Epithelial cell of prostate (primary cell): ENCODE data around the gene FAM221B.

ENCODE experiments used
- DNase-seq: peaks from one replicate; pipeline ENCODE4 v3.0.0-alpha.2; 2011; ENCODE audit warnings: low read depth, low spot score
- H3K27ac ChIP-seq: fragments of 450-650 bp; 2 replicates; pipeline ENCODE4 v1.5.1; 2017; ENCODE audit warnings: mild to moderate bottlenecking

The FAM221B gene

DNA sequence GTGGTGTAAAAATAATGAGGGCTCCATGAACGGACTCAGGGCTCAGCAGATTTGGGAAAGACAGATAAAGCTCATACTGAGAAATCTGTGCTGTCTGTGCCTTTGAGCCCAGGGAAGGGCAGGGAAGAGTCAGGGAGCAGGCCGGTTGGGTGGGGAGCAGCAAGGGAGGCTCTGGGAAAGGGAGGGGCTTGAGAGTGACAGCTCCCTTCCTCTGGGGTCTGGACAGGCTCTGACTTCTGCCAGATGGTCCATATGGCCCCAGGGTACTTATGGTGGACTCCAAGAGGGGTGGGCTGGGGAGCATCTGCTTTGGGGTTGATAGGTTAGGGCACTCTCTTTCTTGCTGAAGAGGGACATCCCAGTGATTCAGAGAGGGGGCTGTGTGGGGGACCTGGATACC, 35.1 kb downstream of the FAM221B start:
- no peak for DNase-seq
- H3K27ac ChIP-seq = no peak overlapping the region

DNA sequence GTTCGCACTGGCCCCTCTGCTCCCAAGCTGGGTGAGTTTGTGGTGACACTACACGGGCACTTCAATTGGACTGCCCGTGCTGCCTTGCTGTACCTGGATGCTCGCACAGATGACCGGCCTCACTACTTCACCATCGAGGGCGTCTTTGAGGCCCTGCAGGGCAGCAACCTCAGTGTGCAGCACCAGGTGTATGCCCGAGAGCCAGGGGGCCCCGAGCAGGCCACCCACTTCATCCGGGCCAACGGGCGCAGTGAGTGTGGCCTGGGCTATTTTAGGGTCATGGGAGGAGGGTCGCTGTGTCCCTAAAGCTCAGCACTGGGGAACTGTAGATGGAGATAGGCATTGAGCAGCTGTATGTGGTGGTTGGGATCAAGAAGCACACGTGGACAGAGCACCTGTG, 35.7 kb downstream of the FAM221B start:
- no peak for DNase-seq
- no peak overlapping the region for H3K27ac ChIP-seq

DNA sequence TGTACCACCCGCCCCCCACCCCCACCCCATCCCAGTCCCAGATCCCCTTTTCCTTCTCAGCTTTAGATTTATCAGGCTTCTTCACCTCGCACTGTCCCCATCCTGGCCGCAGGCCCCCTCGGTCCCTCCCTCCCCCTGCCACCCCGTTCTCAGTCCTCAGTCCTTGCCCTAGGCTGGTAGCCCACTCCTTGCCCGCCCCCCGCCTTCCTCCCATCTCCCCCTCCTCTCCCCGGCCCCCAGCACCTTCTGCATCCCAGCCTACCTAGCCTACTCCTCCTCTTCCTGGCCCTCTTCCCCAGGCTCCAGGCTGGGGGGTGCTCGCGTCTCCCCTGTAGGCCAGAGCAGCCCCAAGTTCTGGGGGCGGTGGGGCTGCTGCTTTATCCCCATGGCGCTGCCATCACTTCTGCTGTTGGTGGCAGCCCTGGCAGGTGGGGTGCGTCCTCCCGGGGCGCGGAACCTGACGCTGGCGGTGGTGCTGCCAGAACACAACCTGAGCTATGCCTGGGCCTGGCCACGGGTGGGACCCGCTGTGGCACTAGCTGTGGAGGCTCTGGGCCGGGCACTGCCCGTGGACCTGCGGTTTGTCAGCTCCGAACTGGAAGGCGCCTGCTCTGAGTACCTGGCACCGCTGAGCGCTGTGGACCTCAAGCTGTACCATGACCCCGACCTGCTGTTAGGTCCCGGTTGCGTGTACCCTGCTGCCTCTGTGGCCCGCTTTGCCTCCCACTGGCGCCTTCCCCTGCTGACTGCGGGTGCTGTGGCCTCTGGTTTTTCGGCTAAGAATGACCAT, 36.3 kb downstream of the FAM221B start:
- DNase-seq = no peak
- H3K27ac ChIP-seq = no peak overlapping the region

DNA sequence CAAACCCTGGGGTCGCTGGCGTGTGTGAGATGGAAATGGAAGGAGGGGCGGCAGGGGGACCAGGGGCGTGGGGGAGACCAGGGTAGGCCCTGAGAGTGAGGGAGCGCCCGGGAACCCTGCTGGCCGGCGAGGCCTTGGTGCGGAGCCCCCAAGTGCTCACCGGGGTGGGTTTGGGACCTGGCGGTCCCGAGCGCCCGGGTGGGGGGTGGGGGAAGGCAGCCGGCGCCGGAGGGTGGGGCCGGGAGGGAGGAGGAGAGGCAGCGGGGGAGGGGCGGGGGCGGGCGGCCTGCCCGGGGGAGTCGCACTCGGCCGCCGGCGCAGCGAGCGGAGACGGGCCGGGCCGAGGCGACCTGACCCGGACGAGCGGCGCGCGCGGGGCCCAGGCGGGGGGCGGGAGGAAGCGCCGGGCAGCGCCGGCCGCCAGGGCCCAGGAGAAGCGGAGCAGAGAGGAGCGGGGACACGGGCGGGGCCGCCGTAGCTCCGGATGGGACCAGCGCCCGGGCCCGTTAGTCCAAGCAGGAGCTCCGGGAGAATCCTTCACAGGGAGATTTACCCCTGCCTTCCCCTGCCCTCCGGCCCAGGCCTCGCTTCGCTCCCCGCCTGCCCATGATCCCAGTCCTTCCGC, 37.1 kb downstream of the FAM221B start, which contains the start of gene NPR2:
Gene NPR2 (plus strand): TSS at position 295 of the 625 bp plus-strand sequence. CDS start 818 bp downstream, outside the sequence.
- no peak within 1 kb of the TSS for H3K27ac ChIP-seq

DNA sequence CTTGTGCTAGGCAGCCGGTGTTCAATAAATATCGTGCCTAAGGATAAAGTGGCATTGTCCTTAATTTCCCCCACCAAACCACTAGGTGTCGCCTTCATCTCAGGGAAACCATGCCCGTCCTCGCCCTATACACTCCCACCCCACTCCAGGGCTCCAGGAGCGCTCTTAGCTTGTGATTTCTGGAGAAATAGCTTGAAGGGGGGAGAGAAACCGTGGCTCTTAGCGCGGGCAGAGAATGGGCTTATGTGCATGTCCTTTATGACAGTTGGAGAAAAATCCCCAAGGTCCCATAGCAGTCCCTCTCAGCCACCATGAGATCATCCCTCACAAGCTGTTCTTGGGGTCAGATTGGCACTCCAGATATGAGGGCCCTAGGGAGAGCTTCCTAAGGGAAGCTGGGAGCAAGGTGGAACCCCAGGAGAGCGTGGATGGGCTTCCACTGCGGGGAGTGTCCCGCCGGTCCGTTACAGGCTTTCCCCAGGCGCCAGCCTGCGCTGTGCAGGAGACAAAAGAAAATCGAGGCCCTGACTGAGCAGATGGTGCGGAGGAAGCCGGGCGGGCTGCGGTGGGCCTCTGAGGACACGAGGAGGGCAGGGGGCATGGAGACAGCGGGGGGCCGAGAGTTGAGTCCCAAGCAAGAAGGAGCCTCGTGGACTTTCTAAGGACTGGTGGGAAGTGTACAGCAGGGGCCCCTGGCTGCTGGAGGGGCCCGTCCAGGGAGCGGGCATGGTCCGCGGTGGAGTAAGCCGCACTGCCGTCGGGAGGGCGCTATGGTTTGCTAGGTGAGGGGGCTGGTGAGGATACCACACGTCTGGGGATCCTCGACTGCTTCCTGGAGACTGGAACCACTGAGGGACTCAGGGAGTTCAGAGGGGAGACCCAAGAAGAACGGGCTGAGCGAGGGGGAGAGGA, 37.9 kb downstream of the FAM221B start:
- peak; percentile 20 for DNase-seq
- no peak overlapping the region for H3K27ac ChIP-seq

More for the DNA sequence above, 37.1 kb downstream of the FAM221B start, which contains the start of gene NPR2:
- DNase-seq = no peak

DNA sequence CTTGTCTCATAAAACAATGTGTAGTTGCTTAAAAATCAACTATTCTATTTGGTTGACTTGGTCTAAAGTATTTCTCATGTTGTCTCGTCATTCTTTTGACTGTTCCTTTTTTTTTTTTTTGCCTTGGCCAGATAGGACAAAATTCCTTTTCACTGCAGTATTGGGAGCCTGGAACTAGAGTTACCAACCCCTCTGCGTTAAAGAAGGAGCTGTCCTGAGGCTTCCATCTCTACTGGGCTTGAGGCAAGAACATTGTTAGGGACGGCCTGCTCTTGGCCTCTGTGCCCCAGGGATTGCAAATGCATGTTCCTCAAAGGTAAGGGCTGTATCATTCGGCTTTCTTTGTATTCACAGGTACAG, 38.5 kb downstream of the FAM221B start:
- H3K27ac ChIP-seq = no peak overlapping the region
- no peak for DNase-seq

DNA sequence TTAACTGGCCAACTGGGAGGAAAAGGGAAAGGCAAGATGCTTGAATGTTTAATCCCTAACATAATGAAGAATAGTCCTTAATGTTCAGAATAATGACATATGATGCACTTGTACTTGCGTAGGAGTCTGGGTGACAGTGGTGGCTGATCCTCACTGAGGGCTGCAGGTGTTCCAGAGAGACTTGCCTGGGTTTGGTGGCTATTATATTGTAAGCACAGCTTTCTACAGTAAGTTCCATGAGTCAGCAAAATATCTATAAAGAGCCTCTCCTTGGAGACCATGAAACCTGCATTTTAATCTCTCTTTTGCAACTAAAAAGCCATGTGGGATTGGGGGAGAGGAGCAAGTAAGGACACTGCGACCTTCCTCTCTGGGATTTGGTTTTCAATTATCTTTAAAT, 39.0 kb downstream of the FAM221B start:
- DNase-seq = no peak
- H3K27ac ChIP-seq = no peak overlapping the region

DNA sequence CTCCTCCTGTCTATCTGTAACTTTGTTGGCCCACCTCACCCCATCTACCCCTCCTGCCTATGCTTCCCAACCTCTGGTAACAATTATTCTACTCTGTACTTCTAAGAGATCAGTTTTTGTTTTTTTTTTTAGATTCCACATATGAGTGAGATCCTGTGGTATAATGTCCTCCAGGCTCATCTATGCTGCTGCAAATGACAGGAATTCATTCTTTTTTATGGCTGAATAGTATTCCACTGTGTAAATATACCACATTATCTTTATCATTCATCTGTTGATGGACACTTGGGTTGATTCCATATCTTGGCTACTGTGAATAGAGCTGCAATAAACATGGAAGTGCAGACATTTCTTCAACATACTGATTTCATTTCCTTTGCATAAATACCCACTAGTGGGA, 45.1 kb downstream of the FAM221B start:
- no peak overlapping the region for H3K27ac ChIP-seq

DNA sequence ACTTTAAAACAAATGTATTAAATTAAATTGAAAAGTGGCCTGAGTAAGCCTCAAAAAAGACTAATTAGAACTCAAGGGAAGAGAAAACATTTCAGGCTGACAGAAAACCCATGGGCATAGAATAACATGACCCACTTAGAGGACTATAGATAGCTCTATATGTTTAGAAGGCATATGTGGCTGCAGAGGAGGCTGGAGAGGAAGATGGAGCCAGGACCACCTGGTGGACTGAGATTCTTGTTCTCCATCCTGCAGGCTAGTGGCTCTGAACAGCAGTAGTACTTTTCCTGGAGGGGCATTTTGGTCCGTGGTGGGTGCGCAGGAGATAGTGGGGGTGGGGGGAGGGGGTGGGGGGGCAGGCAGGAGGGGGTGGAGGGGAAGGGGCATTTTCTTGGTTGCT, 47.5 kb downstream of the FAM221B start:
- no peak overlapping the region for H3K27ac ChIP-seq
- no peak for DNase-seq

More for the DNA sequence above, 45.1 kb downstream of the FAM221B start:
- no peak for DNase-seq

DNA sequence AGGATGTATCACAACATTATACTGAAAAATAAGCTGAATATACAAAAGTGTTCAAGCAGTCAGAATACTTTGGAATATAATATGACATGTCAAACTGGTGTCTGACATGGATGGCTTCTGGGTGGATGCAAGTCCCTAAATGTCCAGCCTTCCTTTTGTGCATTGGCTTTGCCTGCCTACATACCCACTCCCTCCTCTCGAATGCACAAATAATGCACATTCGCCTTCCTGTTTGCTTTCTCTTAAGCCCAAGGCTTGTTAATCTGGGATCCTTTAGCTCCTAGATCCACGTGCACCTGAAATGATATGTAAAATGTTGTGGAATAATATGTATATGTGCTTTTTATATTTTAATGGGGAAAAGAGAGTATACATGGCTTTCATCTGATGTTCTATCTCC, 50.0 kb downstream of the FAM221B start:
- H3K27ac ChIP-seq = no peak overlapping the region
- DNase-seq = no peak

DNA sequence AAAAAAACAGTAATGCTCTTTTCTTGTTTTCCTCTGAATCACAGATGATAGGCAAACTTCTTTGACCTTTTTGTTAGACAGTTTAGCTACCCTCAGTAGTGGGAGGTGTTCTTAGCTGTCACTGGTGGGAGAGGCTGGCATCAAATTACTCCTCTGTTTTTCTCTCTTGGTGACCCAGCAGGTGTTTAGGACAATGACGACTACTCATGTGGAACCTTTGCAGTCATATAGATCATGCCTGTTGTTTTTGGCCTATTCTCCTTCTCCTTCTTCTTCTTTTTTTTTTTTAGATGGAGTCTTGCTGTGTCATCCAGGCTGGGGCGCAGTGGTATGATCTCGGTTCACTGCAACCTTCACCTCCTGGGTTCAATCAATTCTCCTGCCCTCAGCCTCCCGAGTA, 52.5 kb downstream of the FAM221B start:
- no peak for DNase-seq

DNA sequence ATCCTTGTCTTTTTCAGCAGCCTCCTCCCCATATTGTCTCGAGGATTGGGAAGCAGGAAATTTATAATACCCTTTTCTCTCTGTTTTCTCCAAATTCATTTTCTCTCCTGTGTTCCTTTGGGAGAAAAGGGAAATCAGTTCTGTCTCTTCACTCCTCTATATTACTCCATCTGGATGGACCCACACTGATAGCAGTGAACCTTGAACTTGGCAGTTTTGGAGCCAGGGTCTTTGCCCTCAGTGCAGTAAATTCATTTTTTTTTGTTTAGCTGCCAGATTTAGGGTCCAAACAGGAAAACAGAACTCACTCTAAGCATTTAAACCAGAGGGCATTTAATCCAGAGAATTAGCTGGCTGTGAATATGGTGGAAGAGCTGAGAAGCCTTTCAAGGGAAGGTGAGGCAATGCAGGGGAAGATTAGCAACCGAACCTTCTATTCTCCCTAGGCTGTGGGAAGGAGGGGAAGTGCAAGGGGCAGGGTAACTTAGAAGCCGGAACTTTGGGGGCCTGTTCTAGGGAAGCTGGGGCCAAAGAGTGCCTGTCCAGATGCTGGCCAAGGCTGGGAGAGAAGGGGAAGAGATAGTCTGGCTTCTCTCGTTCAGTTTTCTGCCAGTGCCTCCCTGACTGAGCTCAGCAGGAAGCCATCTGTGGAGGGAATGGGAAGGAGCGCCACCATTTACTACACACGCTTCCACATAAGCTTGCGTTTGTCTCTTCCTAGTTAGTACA, 53.5 kb downstream of the FAM221B start:
- no peak overlapping the region for H3K27ac ChIP-seq
- no peak for DNase-seq

More for the DNA sequence above, 52.5 kb downstream of the FAM221B start:
- H3K27ac ChIP-seq = no peak overlapping the region

DNA sequence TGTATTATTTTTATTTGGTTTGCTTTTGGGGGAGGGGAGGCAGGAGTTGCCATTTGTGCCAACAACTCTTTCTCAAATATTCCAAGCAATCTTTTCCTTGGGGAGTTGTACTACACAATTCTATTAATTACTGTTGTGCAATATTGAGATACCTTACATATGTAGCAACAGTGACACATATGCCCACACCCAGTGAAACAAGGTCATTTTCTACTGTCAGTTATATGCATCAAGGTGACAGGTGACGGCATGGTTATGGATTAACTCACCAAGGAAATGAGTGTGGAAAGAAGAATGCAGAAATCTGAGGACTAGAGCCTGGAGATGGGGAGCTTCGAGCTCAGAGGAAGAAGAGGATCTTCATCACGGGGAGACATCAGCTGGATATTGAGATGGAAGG, 56.6 kb downstream of the FAM221B start:
- peak; percentile 68 for DNase-seq

DNA sequence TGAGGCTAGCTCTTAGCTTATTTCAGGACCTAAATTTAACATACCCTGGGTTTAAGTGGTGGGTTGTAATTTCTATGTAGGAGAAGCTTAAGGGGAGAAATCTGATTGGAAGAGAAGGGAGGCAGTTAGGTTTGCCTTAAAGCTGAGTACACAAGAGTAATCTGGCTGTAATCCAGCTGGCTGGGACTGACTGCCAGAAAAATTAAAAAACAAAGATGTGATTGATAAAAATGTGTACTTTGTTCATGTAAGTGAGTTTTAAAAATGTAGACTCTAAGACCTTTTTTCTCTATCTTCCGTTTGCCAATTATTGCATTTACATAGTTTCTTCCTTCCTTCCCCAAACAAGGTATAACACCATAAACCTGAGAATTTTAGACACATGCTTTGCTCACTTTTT, 57.0 kb downstream of the FAM221B start:
- no peak for DNase-seq
- peak overlapping the region; percentile 70 for H3K27ac ChIP-seq

More for the DNA sequence above, 56.6 kb downstream of the FAM221B start:
- H3K27ac ChIP-seq = peak overlapping the region; percentile 70

DNA sequence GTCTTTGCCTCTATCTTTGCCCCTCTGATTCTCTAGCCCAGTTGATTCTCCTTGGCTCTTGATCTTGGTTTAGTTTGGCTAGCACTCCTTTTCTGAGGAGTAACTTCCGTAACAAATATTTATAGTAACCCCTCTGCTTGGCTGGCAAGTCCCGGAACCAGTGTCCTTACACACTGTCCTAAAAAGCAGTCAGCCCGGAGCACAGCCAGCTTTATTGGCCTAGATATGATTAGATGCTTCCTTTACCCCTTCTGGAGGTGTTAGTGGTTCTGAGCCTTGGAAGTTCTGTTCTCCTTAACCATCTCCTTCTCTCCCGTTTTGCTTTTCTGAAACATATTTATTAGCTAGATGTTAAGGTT, 57.5 kb downstream of the FAM221B start:
- no peak for DNase-seq
- peak overlapping the region; percentile 70 for H3K27ac ChIP-seq

DNA sequence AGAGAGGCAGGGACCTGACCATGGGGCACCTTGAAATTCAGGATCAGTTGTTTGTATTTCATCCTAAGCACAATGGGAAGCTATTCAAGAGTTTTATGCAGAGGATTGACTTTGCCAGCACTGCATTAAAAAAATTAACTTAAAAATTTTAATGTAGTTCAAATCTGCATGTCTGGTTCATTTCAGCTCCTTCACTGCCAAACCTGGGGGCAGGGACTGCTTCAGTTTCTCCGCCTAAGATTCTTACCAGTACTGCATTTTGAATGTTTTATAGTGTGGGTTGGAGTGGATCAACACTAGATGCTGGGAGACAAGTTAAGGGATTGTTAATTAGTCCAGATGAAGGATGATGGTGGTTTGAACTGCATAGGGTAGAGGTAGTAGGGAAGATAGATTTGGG, 58.8 kb downstream of the FAM221B start:
- H3K27ac ChIP-seq = no peak overlapping the region
- no peak for DNase-seq

DNA sequence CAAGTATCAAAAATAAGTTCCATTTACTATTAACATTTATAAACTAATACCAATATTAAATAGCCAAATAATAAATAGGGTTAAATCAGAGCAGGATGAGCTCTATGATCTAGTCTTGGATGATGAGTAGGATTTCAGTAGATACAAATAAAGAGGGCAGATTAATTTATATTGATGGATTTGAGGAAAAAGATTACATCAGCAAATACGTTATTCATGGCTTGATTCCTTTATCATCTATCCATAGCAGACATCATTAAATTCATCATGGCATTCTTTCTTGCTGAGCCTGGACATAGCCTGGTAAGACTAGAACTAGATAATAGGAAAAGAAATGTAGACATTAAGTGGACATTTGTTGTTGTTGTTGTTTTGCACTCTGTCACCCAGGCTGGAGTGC, 61.1 kb downstream of the FAM221B start:
- DNase-seq = no peak
- no peak overlapping the region for H3K27ac ChIP-seq

DNA sequence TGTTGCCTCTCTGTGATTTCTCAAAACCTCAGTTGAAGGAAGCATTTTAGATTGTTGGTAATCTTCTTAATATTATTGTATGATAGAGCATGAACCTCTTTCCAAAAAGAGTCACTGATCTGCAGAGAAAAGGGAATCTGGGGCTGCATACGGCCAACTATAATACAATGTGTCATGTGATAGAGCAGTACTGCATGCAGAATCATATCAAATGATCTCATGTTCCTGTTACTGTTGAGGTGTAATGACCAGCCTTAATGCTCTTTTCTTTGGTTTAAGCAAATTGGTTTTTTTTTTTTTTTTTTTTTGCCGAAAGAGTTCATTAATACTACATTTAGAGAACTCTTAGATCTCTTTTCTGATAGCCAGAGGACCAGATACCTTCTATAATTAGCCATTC, 61.5 kb downstream of the FAM221B start:
- DNase-seq = no peak
- no peak overlapping the region for H3K27ac ChIP-seq
